WTC11 (cell line): ENCODE data around the gene ASPM.

ENCODE experiments used
- EMX1 ChIP-seq: fragments of 250-450 bp; sonication (Bioruptor Pico); IDR thresholded peaks from 2 replicates; pipeline ENCODE4 v1.8.0; 2021; ENCODE audit warnings: mild to moderate bottlenecking
- GTF2I ChIP-seq: fragments of 250-450 bp; sonication (Bioruptor Pico); conservative IDR thresholded peaks from 2 replicates; pipeline ENCODE4 v1.4.0; 2021; ENCODE audit warnings: mild to moderate bottlenecking
- JUN ChIP-seq: sonication (generic); formaldehyde crosslinking; IDR thresholded peaks from 2 replicates; pipeline ENCODE4 v1.8.0; 2023; ENCODE audit warnings: mild to moderate bottlenecking, missing genetic modification reagents
- MXD4 ChIP-seq: fragments of 250-450 bp; sonication (Bioruptor Pico); IDR thresholded peaks from 2 replicates; pipeline ENCODE4 v1.8.0; 2021; ENCODE audit warnings: mild to moderate bottlenecking, moderate library complexity, borderline replicate concordance
- NFYB ChIP-seq: sonication (generic); formaldehyde crosslinking; conservative IDR thresholded peaks from 2 replicates; pipeline ENCODE4 v1.8.0; 2022; ENCODE audit warnings: low read depth, missing genetic modification reagents
- SP1 ChIP-seq: sonication (generic); formaldehyde crosslinking; conservative IDR thresholded peaks from 2 replicates; pipeline ENCODE4 v1.8.1; 2022; ENCODE audit warnings: missing genetic modification reagents
- ZNF263 ChIP-seq: sonication (generic); formaldehyde crosslinking; IDR thresholded peaks from 2 replicates; pipeline ENCODE4 v1.8.1; 2022; ENCODE audit warnings: low read depth, mild to moderate bottlenecking, moderate library complexity, missing genetic modification reagents
- TF ChIP-seq, protein P1 (sequence below): sonication (generic); formaldehyde crosslinking; IDR thresholded peaks from 2 replicates; pipeline ENCODE4 v1.8.1; 2023; ENCODE audit warnings: mild to moderate bottlenecking, missing genetic modification reagents, moderate library complexity
- TF ChIP-seq, protein P2 (sequence below): fragments of 200-600 bp; IDR thresholded peaks from 2 replicates; pipeline ENCODE4 v1.8.0; 2022; ENCODE audit warnings: antibody characterized with exemption
- TF ChIP-seq, protein P3 (sequence below): sonication (generic); formaldehyde crosslinking; IDR thresholded peaks from 2 replicates; pipeline ENCODE4 v1.8.1; 2022; ENCODE audit warnings: low read depth, mild to moderate bottlenecking, moderate library complexity, missing genetic modification reagents, borderline replicate concordance
- TF ChIP-seq, protein P4 (sequence below): sonication (generic); formaldehyde crosslinking; IDR thresholded peaks from 2 replicates; pipeline ENCODE4 v1.8.1; 2022; ENCODE audit warnings: missing genetic modification reagents, borderline replicate concordance
- TF ChIP-seq, protein P5 (sequence below): sonication (generic); formaldehyde crosslinking; IDR thresholded peaks from 2 replicates; pipeline ENCODE4 v1.8.0; 2022; ENCODE audit warnings: mild to moderate bottlenecking, missing genetic modification reagents
- TF ChIP-seq, protein P6 (sequence below): fragments of 250-450 bp; sonication (Bioruptor Pico); IDR thresholded peaks from 2 replicates; pipeline ENCODE4 v1.9.0; 2021; ENCODE audit warnings: moderate library complexity, mild to moderate bottlenecking, inconsistent platforms, borderline replicate concordance

DNA sequence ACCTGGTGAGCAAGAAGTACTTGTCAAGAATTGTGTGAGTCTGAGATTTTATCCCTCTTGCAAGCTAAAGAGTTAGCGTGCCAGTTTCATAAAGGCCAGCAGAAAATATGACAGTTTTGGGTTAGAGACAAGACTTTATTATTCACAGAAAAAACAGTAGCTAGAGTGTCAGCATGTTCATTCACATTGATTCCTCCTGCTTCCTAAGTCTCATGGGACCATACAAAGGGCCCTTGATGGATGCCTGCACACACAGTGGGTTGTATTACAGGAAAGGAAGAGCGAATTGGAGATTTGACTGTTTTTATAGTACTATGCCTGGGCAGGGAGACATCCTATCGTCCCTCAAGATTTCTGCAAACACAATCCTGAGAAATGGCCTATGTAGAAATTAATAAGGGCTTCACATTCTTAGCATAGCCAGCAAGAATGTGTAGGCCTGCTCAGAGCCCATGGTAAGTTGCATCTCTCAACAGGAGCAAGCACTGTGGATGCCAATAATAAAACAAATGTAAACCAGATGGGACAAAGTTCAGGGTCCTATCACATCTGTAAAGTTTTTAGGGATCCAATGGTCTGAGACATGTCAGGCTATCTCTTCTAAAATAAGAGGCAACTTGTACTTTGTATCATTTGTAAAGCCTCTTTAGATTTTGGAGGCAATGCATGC lies 4.0 kb upstream of the ASPM start:
- TF ChIP-seq, protein P1, sequence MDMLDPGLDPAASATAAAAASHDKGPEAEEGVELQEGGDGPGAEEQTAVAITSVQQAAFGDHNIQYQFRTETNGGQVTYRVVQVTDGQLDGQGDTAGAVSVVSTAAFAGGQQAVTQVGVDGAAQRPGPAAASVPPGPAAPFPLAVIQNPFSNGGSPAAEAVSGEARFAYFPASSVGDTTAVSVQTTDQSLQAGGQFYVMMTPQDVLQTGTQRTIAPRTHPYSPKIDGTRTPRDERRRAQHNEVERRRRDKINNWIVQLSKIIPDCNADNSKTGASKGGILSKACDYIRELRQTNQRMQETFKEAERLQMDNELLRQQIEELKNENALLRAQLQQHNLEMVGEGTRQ (CRISPR knock-in tag): no peak
- TF ChIP-seq, protein P2, sequence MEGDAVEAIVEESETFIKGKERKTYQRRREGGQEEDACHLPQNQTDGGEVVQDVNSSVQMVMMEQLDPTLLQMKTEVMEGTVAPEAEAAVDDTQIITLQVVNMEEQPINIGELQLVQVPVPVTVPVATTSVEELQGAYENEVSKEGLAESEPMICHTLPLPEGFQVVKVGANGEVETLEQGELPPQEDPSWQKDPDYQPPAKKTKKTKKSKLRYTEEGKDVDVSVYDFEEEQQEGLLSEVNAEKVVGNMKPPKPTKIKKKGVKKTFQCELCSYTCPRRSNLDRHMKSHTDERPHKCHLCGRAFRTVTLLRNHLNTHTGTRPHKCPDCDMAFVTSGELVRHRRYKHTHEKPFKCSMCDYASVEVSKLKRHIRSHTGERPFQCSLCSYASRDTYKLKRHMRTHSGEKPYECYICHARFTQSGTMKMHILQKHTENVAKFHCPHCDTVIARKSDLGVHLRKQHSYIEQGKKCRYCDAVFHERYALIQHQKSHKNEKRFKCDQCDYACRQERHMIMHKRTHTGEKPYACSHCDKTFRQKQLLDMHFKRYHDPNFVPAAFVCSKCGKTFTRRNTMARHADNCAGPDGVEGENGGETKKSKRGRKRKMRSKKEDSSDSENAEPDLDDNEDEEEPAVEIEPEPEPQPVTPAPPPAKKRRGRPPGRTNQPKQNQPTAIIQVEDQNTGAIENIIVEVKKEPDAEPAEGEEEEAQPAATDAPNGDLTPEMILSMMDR: no peak
- no peak for TF ChIP-seq MXD4 (CRISPR knock-in tag)
- no peak for TF ChIP-seq SP1 (CRISPR knock-in tag)
- TF ChIP-seq, protein P3, sequence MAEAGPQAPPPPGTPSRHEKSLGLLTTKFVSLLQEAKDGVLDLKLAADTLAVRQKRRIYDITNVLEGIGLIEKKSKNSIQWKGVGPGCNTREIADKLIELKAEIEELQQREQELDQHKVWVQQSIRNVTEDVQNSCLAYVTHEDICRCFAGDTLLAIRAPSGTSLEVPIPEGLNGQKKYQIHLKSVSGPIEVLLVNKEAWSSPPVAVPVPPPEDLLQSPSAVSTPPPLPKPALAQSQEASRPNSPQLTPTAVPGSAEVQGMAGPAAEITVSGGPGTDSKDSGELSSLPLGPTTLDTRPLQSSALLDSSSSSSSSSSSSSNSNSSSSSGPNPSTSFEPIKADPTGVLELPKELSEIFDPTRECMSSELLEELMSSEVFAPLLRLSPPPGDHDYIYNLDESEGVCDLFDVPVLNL: no peak
- TF ChIP-seq, protein P4, sequence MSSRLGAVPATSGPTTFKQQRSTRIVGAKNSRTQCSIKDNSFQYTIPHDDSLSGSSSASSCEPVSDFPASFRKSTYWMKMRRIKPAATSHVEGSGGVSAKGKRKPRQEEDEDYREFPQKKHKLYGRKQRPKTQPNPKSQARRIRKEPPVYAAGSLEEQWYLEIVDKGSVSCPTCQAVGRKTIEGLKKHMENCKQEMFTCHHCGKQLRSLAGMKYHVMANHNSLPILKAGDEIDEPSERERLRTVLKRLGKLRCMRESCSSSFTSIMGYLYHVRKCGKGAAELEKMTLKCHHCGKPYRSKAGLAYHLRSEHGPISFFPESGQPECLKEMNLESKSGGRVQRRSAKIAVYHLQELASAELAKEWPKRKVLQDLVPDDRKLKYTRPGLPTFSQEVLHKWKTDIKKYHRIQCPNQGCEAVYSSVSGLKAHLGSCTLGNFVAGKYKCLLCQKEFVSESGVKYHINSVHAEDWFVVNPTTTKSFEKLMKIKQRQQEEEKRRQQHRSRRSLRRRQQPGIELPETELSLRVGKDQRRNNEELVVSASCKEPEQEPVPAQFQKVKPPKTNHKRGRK: no peak
- TF ChIP-seq JUN (CRISPR knock-in tag): no peak
- TF ChIP-seq, protein P5, sequence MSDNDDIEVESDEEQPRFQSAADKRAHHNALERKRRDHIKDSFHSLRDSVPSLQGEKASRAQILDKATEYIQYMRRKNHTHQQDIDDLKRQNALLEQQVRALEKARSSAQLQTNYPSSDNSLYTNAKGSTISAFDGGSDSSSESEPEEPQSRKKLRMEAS (CRISPR knock-in tag): no peak
- TF ChIP-seq NFYB (CRISPR knock-in tag): no peak
- TF ChIP-seq ZNF263 (CRISPR knock-in tag): no peak
- no peak for TF ChIP-seq GTF2I
- no peak for TF ChIP-seq EMX1 (CRISPR knock-in tag)
- TF ChIP-seq, protein P6, sequence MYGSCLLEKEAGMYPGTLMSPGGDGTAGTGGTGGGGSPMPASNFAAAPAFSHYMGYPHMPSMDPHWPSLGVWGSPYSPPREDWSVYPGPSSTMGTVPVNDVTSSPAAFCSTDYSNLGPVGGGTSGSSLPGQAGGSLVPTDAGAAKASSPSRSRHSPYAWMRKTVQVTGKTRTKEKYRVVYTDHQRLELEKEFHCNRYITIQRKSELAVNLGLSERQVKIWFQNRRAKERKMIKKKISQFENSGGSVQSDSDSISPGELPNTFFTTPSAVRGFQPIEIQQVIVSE (CRISPR knock-in tag): no peak
